Bronchial smooth muscle cell (primary cell): ENCODE measurements around the gene KARS1. TPM values are rescaled to one million over a fixed set of nuclear protein-coding genes. Genes with fewer than 3 reads are reported as not detected.

Experiments
- total RNA-seq: library from RNA; depleted of rRNA; stranded (reverse); fragments of >200 nt; gene quantifications from 2 replicates; pipeline ENCODE4 v1.2.1, GENCODE V29; 2014

Gene KARS1
- 103 and 115 TPM in 2 replicates for total RNA-seq

DNA sequence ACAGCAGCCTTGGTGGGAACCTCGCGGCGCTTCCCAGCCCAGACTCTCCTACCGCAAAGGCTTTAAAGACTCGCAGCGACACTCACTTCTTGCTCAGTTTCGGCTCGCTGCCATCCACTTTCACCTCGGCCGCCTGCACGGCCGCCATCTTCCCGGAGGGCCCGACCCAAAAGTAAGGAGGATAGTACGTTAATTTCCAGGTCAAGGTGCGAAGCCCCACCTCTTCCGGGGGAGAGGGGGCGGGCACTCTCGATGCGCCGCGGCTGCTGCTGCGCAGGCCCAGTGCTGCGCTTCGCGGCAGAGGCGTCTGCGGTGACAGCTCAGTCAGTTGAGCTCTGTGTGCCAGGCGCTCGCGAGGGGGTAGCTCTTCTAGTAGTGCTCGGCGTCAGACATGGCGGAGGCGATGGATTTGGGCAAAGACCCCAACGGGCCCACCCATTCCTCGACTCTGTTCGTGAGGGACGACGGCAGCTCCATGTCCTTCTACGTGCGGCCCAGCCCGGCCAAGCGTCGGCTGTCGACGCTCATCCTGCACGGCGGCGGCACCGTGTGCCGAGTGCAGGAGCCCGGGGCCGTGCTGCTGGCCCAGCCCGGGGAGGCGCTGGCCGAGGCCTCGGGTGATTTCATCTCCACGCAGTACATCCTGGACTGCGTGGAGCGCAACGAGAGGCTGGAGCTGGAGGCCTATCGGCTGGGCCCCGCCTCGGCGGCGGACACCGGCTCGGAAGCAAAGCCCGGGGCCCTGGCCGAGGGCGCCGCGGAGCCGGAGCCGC lies at the start of gene KARS1, which contains the start of gene TERF2IP:
Gene KARS1 (minus strand): TSS at position 174 of the 773 bp plus-strand sequence. CDS start 26 bp downstream, at position 148.
Gene TERF2IP (plus strand): TSS at position 282 of the 773 bp plus-strand sequence. CDS start 110 bp downstream, at position 392.

DNA sequence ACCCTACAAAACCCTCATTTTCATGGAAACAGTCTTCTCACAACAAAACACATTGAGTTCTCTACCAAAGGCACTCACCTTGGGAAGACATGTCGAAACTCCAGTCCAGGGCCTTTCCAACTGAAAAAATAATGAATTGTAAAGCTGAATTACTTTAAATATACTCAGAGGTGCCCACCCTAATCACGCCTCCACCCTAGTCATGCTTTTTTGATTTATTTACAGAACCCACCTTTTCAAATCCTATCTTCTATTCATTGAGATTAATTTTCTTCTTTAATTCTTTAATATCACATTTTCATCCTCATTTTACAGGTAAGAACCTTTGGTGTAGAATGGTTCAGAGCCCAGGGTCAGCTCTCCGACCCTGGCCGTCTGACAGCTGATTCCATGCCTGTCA lies 29.4 kb upstream of the KARS1 start, which contains the start of gene CPHXL2:
Gene CPHXL2 (minus strand): TSS at position 101 of the 400 bp plus-strand sequence. CDS start 10 bp downstream, at position 91.

GRCh38 chr16:75622761-75623605 lies 24.5 kb downstream of the KARS1 start, which contains the start of gene ADAT1:
TSS of gene ADAT1 (minus strand) at chr16:75623281. CDS start at chr16:75620799, 2,482 bp downstream.

Other genes with a start within 250 kb of the KARS1 start
- gene CFDP1, start 214.2 kb downstream of the KARS1 start, total RNA-seq: 78.0 and 88.0 TPM in 2 replicates
- 7.4 and 8.5 TPM in 2 replicates for gene TMEM170A, start 183.0 kb downstream of the KARS1 start, total RNA-seq
- gene CHST6, start 152.2 kb downstream of the KARS1 start, total RNA-seq: 0.09 and 0.16 TPM in 2 replicates
- gene CHST5, start 111.6 kb downstream of the KARS1 start, total RNA-seq: not detected in 2 replicates
- gene TMEM231, start 91.4 kb downstream of the KARS1 start, total RNA-seq: 8.2 and 14.5 TPM in 2 replicates
- 31.1 and 38.0 TPM in 2 replicates for gene GABARAPL2, start 81.3 kb downstream of the KARS1 start, total RNA-seq
- gene ADAT1, start 24.4 kb downstream of the KARS1 start, total RNA-seq: 25.7 and 28.1 TPM in 2 replicates
- 24.2 and 38.9 TPM in 2 replicates for gene TERF2IP, start 108 bp upstream of the KARS1 start, total RNA-seq
- gene CPHXL2, start 29.3 kb upstream of the KARS1 start, total RNA-seq: not detected in 2 replicates
- not detected in 2 replicates for gene DUXB, start 53.8 kb upstream of the KARS1 start, total RNA-seq
- gene CPHXL, start 78.8 kb upstream of the KARS1 start, total RNA-seq: not detected in 2 replicates